ENCODE measurements around the gene CRYBG2. TPM values are rescaled to one million over a fixed set of nuclear protein-coding genes. Genes with fewer than 3 reads are reported as not detected.

The CRYBG2 gene
- polyA plus RNA-seq, 3 donors, result 0.52 TPM; not detected in 2

GRCh38 chr1:26277719-26278118, 76.2 kb downstream of the CRYBG2 start:
- Histone ChIP-seq H3K79me2 (ENCODE audit: insufficient read depth, low read length) (peaks cover 57% of the 10 kb centered on the region), H3K36me3 (replicated peaks in 1 of 2; ENCODE audit: control insufficient read depth in 1 of 2, insufficient read depth in 2 of 2, low read length in 2 of 2) (peaks cover 22 to 39% of the 10 kb centered on the region in 2 donors), H3K4me3 (replicated peaks in 1 of 3; ENCODE audit: low read depth in 2 of 3, low read length in 3 of 3) (peak overlapping the region in 1 of 3 experiments; percentile 93), H3K27ac (ENCODE audit: low read depth in 1 of 2, low read length in 2 of 2) (peak overlapping the region; percentile 99 to 100), H3K9me3 (replicated peaks in 1 of 2; ENCODE audit: control insufficient read depth in 1 of 2, insufficient read depth in 1 of 2, low read length in 2 of 2) (no peaks in the 10 kb centered on the region), H4K20me1 (ENCODE audit: insufficient read depth, low read length) (peaks cover 28% of the 10 kb centered on the region), H3K4me1 (ENCODE audit: control insufficient read depth in 1 of 2, insufficient read depth in 2 of 2, low read length in 2 of 2) (peaks cover 81 to 83% of the 10 kb centered on the region in 2 donors), H3K4me2 (replicated peaks; ENCODE audit: extremely low read depth, low read length, poor library complexity, severe bottlenecking) (peak overlapping the region; percentile 5), H3K27me3 (ENCODE audit: control insufficient read depth in 2 of 2, insufficient read depth in 2 of 2, low read length in 2 of 2) (no peaks in the 10 kb centered on the region), H3K9ac (ENCODE audit: insufficient read depth, low read length, poor library complexity, severe bottlenecking) (peak overlapping the region; percentile 96), H2AFZ (ENCODE audit: insufficient read depth, low read depth, low read length, poor library complexity, severe bottlenecking) (no peak overlapping the region)
- no peak for DNase-seq
- peak overlapping the region; percentile 96 to 100 (median 99) for H3K27ac Mint-ChIP-seq
- no peak overlapping the region for H3K4me3 Mint-ChIP-seq
- peaks cover 79% of the 10 kb centered on the region for H3K4me1 Mint-ChIP-seq
- no CpG with 5 or more reads among the region's 1 CpG for WGBS (ENCODE audit: insufficient coverage)
- intact Hi-C loops (cut with micrococcal nuclease), result loop anchor here in 1 of 2 donors (2.0 kb wide), 1 partner anchor 29 kb away; the partner anchor contains the start of gene UBXN11
- TF ChIP-seq, protein P1, sequence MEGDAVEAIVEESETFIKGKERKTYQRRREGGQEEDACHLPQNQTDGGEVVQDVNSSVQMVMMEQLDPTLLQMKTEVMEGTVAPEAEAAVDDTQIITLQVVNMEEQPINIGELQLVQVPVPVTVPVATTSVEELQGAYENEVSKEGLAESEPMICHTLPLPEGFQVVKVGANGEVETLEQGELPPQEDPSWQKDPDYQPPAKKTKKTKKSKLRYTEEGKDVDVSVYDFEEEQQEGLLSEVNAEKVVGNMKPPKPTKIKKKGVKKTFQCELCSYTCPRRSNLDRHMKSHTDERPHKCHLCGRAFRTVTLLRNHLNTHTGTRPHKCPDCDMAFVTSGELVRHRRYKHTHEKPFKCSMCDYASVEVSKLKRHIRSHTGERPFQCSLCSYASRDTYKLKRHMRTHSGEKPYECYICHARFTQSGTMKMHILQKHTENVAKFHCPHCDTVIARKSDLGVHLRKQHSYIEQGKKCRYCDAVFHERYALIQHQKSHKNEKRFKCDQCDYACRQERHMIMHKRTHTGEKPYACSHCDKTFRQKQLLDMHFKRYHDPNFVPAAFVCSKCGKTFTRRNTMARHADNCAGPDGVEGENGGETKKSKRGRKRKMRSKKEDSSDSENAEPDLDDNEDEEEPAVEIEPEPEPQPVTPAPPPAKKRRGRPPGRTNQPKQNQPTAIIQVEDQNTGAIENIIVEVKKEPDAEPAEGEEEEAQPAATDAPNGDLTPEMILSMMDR (IDR thresholded peaks at IDR 0.05), result no peak
- peaks cover 46 to 61% of the 10 kb centered on the region in 2 donors for H3K36me3 Mint-ChIP-seq
- peaks cover 0 to 7% (median 2%) of the 10 kb centered on the region in 3 donors for H3K27me3 Mint-ChIP-seq (ENCODE audit: low read depth in 3 of 3)
- H3K9me3 Mint-ChIP-seq, result no peaks in the 10 kb centered on the region

GRCh38 chr1:26277261-26277661, 76.7 kb downstream of the CRYBG2 start:
- 100% methylated on average over 1 of the region's 3 CpGs for WGBS (ENCODE audit: insufficient coverage)
- no peaks in the 10 kb centered on the region for H3K27me3 ChIP-seq (ENCODE audit: control insufficient read depth in 2 of 2, insufficient read depth in 2 of 2, low read length in 2 of 2)
- H3K27ac Mint-ChIP-seq, result peak overlapping the region; percentile 96 to 100 (median 99)
- TF ChIP-seq, protein P1 (IDR thresholded peaks at IDR 0.05), result no peak
- H3K36me3 Mint-ChIP-seq, result peaks cover 44 to 60% of the 10 kb centered on the region in 2 donors
- H3K9me3 Mint-ChIP-seq, result peaks cover 0 to 1% (median 0%) of the 10 kb centered on the region in 7 donors
- intact Hi-C loops (cut with micrococcal nuclease), result no loop called here
- peaks cover 77 to 79% of the 10 kb centered on the region in 2 donors for H3K4me1 ChIP-seq (ENCODE audit: control insufficient read depth in 1 of 2, insufficient read depth in 2 of 2, low read length in 2 of 2)
- H3K9me3 ChIP-seq (replicated peaks in 1 of 2; ENCODE audit: control insufficient read depth in 1 of 2, insufficient read depth in 1 of 2, low read length in 2 of 2), result no peaks in the 10 kb centered on the region
- H3K4me3 ChIP-seq (replicated peaks in 1 of 3; ENCODE audit: low read depth in 2 of 3, low read length in 3 of 3), result peak overlapping the region in 1 of 3 experiments; percentile 93
- no peak overlapping the region for H2AFZ ChIP-seq (ENCODE audit: insufficient read depth, low read depth, low read length, poor library complexity, severe bottlenecking)
- peaks cover 23% of the 10 kb centered on the region for H4K20me1 ChIP-seq (ENCODE audit: insufficient read depth, low read length)
- peaks cover 18 to 38% of the 10 kb centered on the region in 2 donors for H3K36me3 ChIP-seq (replicated peaks in 1 of 2; ENCODE audit: control insufficient read depth in 1 of 2, insufficient read depth in 2 of 2, low read length in 2 of 2)
- peaks cover 0 to 7% (median 2%) of the 10 kb centered on the region in 3 donors for H3K27me3 Mint-ChIP-seq (ENCODE audit: low read depth in 3 of 3)
- peaks cover 75% of the 10 kb centered on the region for H3K4me1 Mint-ChIP-seq
- no peak overlapping the region for H3K4me3 Mint-ChIP-seq
- H3K27ac ChIP-seq (ENCODE audit: low read depth in 1 of 2, low read length in 2 of 2), result peak overlapping the region; percentile 99 to 100
- H3K9ac ChIP-seq (ENCODE audit: insufficient read depth, low read length, poor library complexity, severe bottlenecking), result peak overlapping the region; percentile 96
- H3K79me2 ChIP-seq (ENCODE audit: insufficient read depth, low read length), result peaks cover 53% of the 10 kb centered on the region
- peak overlapping the region; percentile 5 for H3K4me2 ChIP-seq (replicated peaks; ENCODE audit: extremely low read depth, low read length, poor library complexity, severe bottlenecking)
- DNase-seq, result peak in 1 of 3 donors; percentile 12

Data from CD14-positive monocyte (primary cell).